Measurements from ENCODE around the gene RAB4A.

Gene RAB4A

DNA sequence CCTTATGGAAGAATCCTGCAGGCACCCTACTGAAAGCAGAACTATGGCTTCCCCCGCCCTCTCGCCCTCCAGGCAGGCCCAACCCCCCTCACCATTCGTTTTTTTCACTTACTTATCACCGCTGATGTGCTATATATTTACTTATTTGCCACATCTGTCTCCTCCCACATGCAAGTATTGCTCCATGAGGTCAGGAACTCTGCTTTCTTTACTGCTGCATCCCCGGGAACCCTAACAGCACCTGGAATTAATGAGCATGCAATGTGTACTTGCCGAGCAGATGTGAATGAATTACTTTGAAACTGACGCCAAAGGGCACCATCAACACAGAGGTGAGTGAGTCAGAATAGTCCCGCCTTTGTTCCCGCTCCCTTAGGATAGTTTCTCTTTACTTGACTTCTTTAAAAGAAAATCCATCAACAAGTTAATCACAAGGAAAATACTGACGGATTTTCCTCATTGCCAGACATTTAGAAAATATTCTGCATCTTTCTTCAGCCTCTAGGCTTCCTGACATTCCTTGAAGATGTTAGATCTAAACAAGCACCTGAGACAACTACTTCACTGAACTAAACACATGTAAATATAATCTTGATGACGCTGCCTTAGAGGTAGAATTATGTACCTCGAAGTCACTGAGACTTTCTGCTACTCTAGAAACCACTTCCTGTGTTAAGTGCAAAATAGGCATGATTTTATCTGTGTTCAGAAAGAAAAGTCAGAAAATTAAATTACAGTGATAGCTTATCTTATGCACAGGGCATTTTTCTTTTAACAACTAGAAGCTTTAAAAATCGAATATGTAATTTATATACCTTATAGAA lies 17.5 kb upstream of the RAB4A start:
- Histone ChIP-seq H3K9ac (ENCODE audit: low read length) (no peak overlapping the region), H3K4me3 (ENCODE audit: low read length) (peak overlapping the region; percentile 64), H4K20me1 (ENCODE audit: insufficient read depth, low read length) (no peaks in the 10 kb centered on the region), H3K4me1 (ENCODE audit: low read length) (peaks cover 23% of the 10 kb centered on the region), H3K27ac (ENCODE audit: low read length) (no peak overlapping the region), H3K79me2 (ENCODE audit: low read length) (no peaks in the 10 kb centered on the region), H3K9me3 (ENCODE audit: insufficient read depth, low read length) (no peaks in the 10 kb centered on the region), H2AFZ (ENCODE audit: low read depth, low read length) (peak overlapping the region; percentile 83; the same call in 1 of the 2 replicates), H3K36me3 (replicated peaks; ENCODE audit: low read depth, low read length) (no peaks in the 10 kb centered on the region), H3K4me2 (ENCODE audit: low read length) (peak overlapping the region; percentile 82), H3K27me3 (ENCODE audit: low read depth, low read length) (peaks cover 9% of the 10 kb centered on the region)
- TF ChIP-seq, protein P1, sequence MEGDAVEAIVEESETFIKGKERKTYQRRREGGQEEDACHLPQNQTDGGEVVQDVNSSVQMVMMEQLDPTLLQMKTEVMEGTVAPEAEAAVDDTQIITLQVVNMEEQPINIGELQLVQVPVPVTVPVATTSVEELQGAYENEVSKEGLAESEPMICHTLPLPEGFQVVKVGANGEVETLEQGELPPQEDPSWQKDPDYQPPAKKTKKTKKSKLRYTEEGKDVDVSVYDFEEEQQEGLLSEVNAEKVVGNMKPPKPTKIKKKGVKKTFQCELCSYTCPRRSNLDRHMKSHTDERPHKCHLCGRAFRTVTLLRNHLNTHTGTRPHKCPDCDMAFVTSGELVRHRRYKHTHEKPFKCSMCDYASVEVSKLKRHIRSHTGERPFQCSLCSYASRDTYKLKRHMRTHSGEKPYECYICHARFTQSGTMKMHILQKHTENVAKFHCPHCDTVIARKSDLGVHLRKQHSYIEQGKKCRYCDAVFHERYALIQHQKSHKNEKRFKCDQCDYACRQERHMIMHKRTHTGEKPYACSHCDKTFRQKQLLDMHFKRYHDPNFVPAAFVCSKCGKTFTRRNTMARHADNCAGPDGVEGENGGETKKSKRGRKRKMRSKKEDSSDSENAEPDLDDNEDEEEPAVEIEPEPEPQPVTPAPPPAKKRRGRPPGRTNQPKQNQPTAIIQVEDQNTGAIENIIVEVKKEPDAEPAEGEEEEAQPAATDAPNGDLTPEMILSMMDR (IDR thresholded peaks at IDR 0.05; ENCODE audit: low read depth, low read length) = no peak
- TF ChIP-seq EZH2phosphoT487 (IDR thresholded peaks at IDR 0.05; ENCODE audit: low read depth) = no peak

DNA sequence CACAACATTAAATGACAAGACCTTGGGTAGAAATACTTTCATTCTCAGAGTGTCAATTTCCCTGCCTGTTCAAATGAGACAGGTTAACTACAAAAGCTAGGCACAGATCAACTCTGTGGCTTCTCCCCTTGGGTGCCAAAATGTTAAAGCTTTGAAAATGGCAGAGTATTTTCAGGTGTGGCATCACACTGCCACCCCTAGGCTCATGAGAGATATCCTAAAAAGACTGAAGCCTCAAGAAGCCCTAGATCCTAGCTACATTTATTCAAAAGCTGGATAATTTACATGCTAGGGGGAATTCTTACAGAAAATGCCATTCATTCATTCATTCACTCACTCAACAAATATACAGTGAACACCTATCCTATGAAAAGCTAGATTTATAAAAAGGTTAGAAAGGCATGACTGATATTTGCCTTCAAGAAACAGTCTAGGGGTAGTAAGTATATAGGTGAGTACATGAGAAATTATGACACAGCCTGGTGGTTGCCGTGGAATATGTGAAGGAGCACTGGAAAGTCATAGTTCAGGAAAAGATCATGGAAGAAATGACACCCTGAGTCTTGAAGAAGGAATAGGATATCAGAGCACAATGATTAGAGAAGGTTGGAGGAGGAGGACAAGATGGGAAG lies 15.9 kb upstream of the RAB4A start:
- TF ChIP-seq EZH2phosphoT487 (IDR thresholded peaks at IDR 0.05; ENCODE audit: low read depth) = no peak
- TF ChIP-seq, protein P1 (IDR thresholded peaks at IDR 0.05; ENCODE audit: low read depth, low read length) = peak; percentile 67
- Histone ChIP-seq H3K4me3 (ENCODE audit: low read length) (no peak overlapping the region), H3K4me1 (ENCODE audit: low read length) (peaks cover 18% of the 10 kb centered on the region), H4K20me1 (ENCODE audit: insufficient read depth, low read length) (no peaks in the 10 kb centered on the region), H3K9ac (ENCODE audit: low read length) (no peak overlapping the region), H3K79me2 (ENCODE audit: low read length) (no peaks in the 10 kb centered on the region), H3K36me3 (replicated peaks; ENCODE audit: low read depth, low read length) (no peaks in the 10 kb centered on the region), H2AFZ (ENCODE audit: low read depth, low read length) (no peak overlapping the region), H3K4me2 (ENCODE audit: low read length) (no peak overlapping the region), H3K9me3 (ENCODE audit: insufficient read depth, low read length) (no peaks in the 10 kb centered on the region), H3K27ac (ENCODE audit: low read length) (no peak overlapping the region), H3K27me3 (ENCODE audit: low read depth, low read length) (peaks cover 6% of the 10 kb centered on the region; the same call in 1 of the 2 replicates)

DNA sequence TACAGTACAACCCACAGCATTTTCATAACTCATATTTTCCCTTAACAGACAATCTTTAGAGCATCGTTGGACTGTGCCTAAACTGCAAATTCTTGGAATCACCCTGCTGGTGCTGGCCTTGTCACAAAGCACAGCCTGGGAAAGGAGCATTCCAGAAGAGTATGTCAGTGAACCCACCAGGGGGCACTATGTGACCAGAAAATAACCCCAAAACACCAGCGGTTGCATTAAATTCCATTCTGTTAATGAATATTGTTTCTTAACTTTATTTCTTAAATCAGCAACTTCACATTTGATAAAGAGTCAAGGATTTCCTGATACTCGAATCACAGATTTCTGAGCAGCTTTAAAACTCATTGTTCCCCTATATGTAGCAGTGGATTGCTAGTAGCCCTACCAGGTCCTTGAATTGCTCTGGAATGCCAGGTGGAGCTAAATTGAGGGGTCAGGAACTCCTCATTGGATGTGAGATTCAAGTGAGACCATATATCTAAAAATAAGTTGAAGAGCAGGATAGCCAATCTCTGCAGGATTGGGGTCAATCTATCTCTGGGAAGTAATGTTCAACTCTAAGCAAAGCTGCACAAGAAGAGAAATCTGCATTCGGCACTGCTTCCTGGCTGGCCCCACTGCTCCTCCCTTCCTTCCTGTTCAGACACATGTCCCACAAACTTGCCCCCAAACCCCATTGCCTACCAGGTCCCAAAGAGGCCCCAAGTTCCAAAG lies 12.7 kb upstream of the RAB4A start:
- Histone ChIP-seq H3K4me3 (ENCODE audit: low read length) (no peak overlapping the region), H3K9ac (ENCODE audit: low read length) (no peak overlapping the region), H3K9me3 (ENCODE audit: insufficient read depth, low read length) (no peaks in the 10 kb centered on the region), H3K4me2 (ENCODE audit: low read length) (no peak overlapping the region), H2AFZ (ENCODE audit: low read depth, low read length) (peak overlapping the region; percentile 5; the same call in 1 of the 2 replicates), H3K27me3 (ENCODE audit: low read depth, low read length) (peaks cover 6% of the 10 kb centered on the region; the same call in 1 of the 2 replicates), H3K27ac (ENCODE audit: low read length) (no peak overlapping the region), H4K20me1 (ENCODE audit: insufficient read depth, low read length) (no peaks in the 10 kb centered on the region), H3K36me3 (replicated peaks; ENCODE audit: low read depth, low read length) (no peaks in the 10 kb centered on the region), H3K4me1 (ENCODE audit: low read length) (peaks cover 13% of the 10 kb centered on the region), H3K79me2 (ENCODE audit: low read length) (no peaks in the 10 kb centered on the region)
- TF ChIP-seq EZH2phosphoT487 (IDR thresholded peaks at IDR 0.05; ENCODE audit: low read depth) = no peak
- TF ChIP-seq, protein P1 (IDR thresholded peaks at IDR 0.05; ENCODE audit: low read depth, low read length) = peak; percentile 98

DNA sequence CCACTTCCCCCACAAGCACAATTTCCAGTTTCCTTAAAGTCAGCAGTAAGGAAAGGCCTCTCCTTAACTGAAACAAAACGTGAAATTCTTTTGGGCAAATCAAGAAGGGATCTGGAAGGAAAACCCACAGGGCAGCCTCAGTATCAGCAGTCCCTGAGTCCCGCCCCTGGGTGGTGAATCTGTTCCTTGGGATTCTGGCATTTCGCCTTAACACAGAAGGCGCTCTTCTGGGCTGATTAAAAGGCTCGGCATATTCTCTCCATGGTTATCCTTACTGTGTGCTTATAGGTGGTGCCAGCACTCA lies 12.2 kb upstream of the RAB4A start:
- Histone ChIP-seq H2AFZ (ENCODE audit: low read depth, low read length) (peak overlapping the region; percentile 5; the same call in 1 of the 2 replicates), H3K4me3 (ENCODE audit: low read length) (no peak overlapping the region), H3K27me3 (ENCODE audit: low read depth, low read length) (peaks cover 6% of the 10 kb centered on the region; the same call in 1 of the 2 replicates), H3K27ac (ENCODE audit: low read length) (no peak overlapping the region), H4K20me1 (ENCODE audit: insufficient read depth, low read length) (no peaks in the 10 kb centered on the region), H3K4me1 (ENCODE audit: low read length) (peaks cover 8% of the 10 kb centered on the region), H3K9me3 (ENCODE audit: insufficient read depth, low read length) (no peaks in the 10 kb centered on the region), H3K9ac (ENCODE audit: low read length) (no peak overlapping the region), H3K79me2 (ENCODE audit: low read length) (no peaks in the 10 kb centered on the region), H3K36me3 (replicated peaks; ENCODE audit: low read depth, low read length) (no peaks in the 10 kb centered on the region), H3K4me2 (ENCODE audit: low read length) (no peak overlapping the region)
- TF ChIP-seq EZH2phosphoT487 (IDR thresholded peaks at IDR 0.05; ENCODE audit: low read depth) = no peak
- TF ChIP-seq, protein P1 (IDR thresholded peaks at IDR 0.05; ENCODE audit: low read depth, low read length) = no peak
